HepG2 (cell line): Measurements from ENCODE around the gene PRSS38. TPM values are rescaled to one million over a fixed set of nuclear protein-coding genes. Genes with fewer than 3 reads are reported as not detected.

Source experiments
- ATAC-seq: fragments of 200-7000 bp; cut with Tn5 transposase; 3 replicates; pipeline ENCODE4 v1.9.1; 2020; ENCODE audit warnings: mild to moderate bottlenecking, moderate library complexity
- BruUV-seq: library from RNA; stranded (reverse); fragments of 400-500 nt; replicated peaks from 2 replicates; lab custom pipeline; 2021; lab: Mats Ljungman, UMichigan
- CTCF ChIA-PET: fragments of 300-600 bp; formaldehyde crosslinking; extraction: SDS; loops from one replicate; lab custom pipeline; 2021; ENCODE audit warnings: low total read pairs, inconsistent platforms, low intra/inter-chr PET ratio; lab: Yijun Ruan, JAX
- POLR2A ChIA-PET: fragments of 350-600 bp; sonication (Branson Sonifier 250); formaldehyde crosslinking; loops from one replicate; lab custom pipeline; 2020; ENCODE audit warnings: antibody characterized with exemption, inconsistent platforms; lab: Yijun Ruan, JAX
- DNase-seq: peaks from one replicate; pipeline ENCODE4 v3.0.0-alpha.2; 2015; ENCODE audit warnings: low spot score
- FAIRE-seq: peaks from 3 replicates; lab custom pipeline; 2011; peaks lifted over from hg19 to GRCh38; lab: Jason Lieb, UNC
- H2AFZ ChIP-seq: one replicate; pipeline ENCODE4 v1.6.1; 2011; ENCODE audit warnings: low read length, inconsistent platforms
- H3K27ac ChIP-seq: fragments of 300-600 bp; 3 replicates; pipeline ENCODE4 v1.8.0; 2011; ENCODE audit warnings: mixed run types, mild to moderate bottlenecking, mixed read lengths, low read length, inconsistent platforms; ENCODE audit not compliant: insufficient read depth; ENCODE audit errors: extremely low read length
- H3K27me3 ChIP-seq, 2 experiments: fragments of 200-600 bp in 1 of 2; 2 replicates in 1 of 2; 3 replicates in 1 of 2; pipeline versions ENCODE4 v1.6.0 to v1.8.0; 2011; ENCODE audit warnings: low read length in 2 of 2, mild to moderate bottlenecking in 2 of 2, moderate library complexity in 2 of 2, inconsistent platforms in 1 of 2; ENCODE audit not compliant: insufficient read depth in 2 of 2, control insufficient read depth in 1 of 2
- H3K36me3 ChIP-seq, 2 experiments: fragments of 200-600 bp in 1 of 2; replicated peaks in 1 of 2; 2 replicates in 1 of 2; 3 replicates in 1 of 2; pipeline versions ENCODE4 v1.5.1 to v1.8.0; 2011; ENCODE audit warnings: low read length in 2 of 2, inconsistent platforms in 1 of 2; ENCODE audit not compliant: insufficient read depth in 2 of 2, control insufficient read depth in 1 of 2
- H3K4me1 ChIP-seq: 2 replicates; pipeline ENCODE4 v1.5.1; 2012; ENCODE audit warnings: low read length, inconsistent platforms; ENCODE audit not compliant: insufficient read depth
- H3K4me2 ChIP-seq: 2 replicates; pipeline ENCODE4 v1.6.0; 2011; ENCODE audit warnings: low read depth, low read length, inconsistent platforms
- H3K4me3 ChIP-seq, 3 experiments: fragments of 200-600 bp in 1 of 3; sonication (generic), shearing (Covaris generic) in 1 of 3; replicated peaks in 1 of 3; 2 replicates each; pipeline ENCODE4 v1.5.1; 2011 to 2016; ENCODE audit warnings: low read length in 3 of 3, inconsistent platforms in 2 of 3, low read depth in 2 of 3, mild to moderate bottlenecking in 2 of 3, control low read depth in 1 of 3, mixed read lengths in 1 of 3; ENCODE audit not compliant: insufficient read depth in 1 of 3
- H3K79me2 ChIP-seq: one replicate; pipeline ENCODE4 v1.6.1; 2011; ENCODE audit warnings: low read length, inconsistent platforms; ENCODE audit not compliant: insufficient read depth
- H3K9ac ChIP-seq: 2 replicates; pipeline ENCODE4 v1.6.0; 2011; ENCODE audit warnings: mild to moderate bottlenecking, low read depth, low read length, inconsistent platforms; ENCODE audit not compliant: insufficient read depth
- H3K9me3 ChIP-seq: 2 replicates; pipeline ENCODE4 v1.5.1; 2012; ENCODE audit warnings: mild to moderate bottlenecking, low read length
- H4K20me1 ChIP-seq: 2 replicates; pipeline ENCODE4 v1.6.0; 2011; ENCODE audit warnings: inconsistent platforms, mild to moderate bottlenecking, low read length, moderate library complexity; ENCODE audit not compliant: insufficient read depth
- ATAD3A ChIP-seq: sonication (generic); formaldehyde crosslinking; IDR thresholded peaks from 2 replicates; pipeline ENCODE4 v1.4.0; 2020; ENCODE audit warnings: missing genetic modification reagents
- ATF7-NPFF ChIP-seq: sonication (generic); formaldehyde crosslinking; IDR thresholded peaks from 2 replicates; pipeline ENCODE4 v1.8.1; 2023; ENCODE audit warnings: mild to moderate bottlenecking, low read depth, missing genetic modification reagents, moderate library complexity
- SNRNP70 ChIP-seq: fragments of 200-400 bp; formaldehyde crosslinking; IDR thresholded peaks from 2 replicates; pipeline ENCODE4 v1.6.1; 2017; ENCODE audit warnings: mild to moderate bottlenecking, low read depth, low read length, moderate library complexity
- SSRP1 ChIP-seq: IDR thresholded peaks from 2 replicates; pipeline ENCODE4 v1.6.1; 2016; ENCODE audit warnings: control low read depth
- ZNF841 ChIP-seq: sonication (generic); formaldehyde crosslinking; IDR thresholded peaks from 2 replicates; pipeline ENCODE4 v1.8.1; 2023; ENCODE audit warnings: missing genetic modification reagents, borderline replicate concordance
- WGBS: methylation state at CpG from one replicate; pipeline ENCODE4 v1.1.6; 2017; ENCODE audit warnings: low lambda C conversion rate; 5-methylcytosine and 5-hydroxymethylcytosine counted together
- in situ Hi-C: cut with HindIII; loops from 2 replicates; pipeline ENCODE4 v1.10.0; 2017; ENCODE audit warnings: low pct_unique_long_range_greater_than_20kb; ENCODE audit not compliant: extremely low pct_ligation_motif_present
- intact Hi-C: fragments of 100-400 bp; cut with micrococcal nuclease; formaldehyde crosslinking; loops from one replicate; pipeline ENCODE4 v1.10.0; 2022; ENCODE audit not compliant: unreplicated experiment
- polyA plus RNA-seq, 8 experiments: library from polyadenylated mRNA; depleted of rRNA in 3 of 8; stranded (reverse) in 7 of 8; unstranded in 1 of 8; fragments of >200 nt; fragmentation: Illumina TruSeq in 4 of 8; extraction: Trizol in 4 of 8; gene quantifications; 2 replicates each; pipeline versions ENCODE4 v1.2.1 to v1.2.3, GENCODE V29; 2011 to 2016; ENCODE audit warnings: low read depth in 4 of 8, missing spikeins in 1 of 8, mixed read lengths in 1 of 8; ENCODE audit not compliant: insufficient read depth in 1 of 8
- total RNA-seq, 5 experiments: library from RNA; depleted of rRNA; stranded (reverse); fragments of >200 nt; fragmentation: Illumina TruSeq; extraction: Trizol; gene quantifications; 2 replicates each; pipeline ENCODE4 v1.2.3, GENCODE V29; 2016; ENCODE audit warnings: low read depth in 1 of 5
- TF ChIP-seq, protein P1 (sequence below): sonication (generic); formaldehyde crosslinking; IDR thresholded peaks from 2 replicates; pipeline ENCODE4 v1.4.0; 2020; ENCODE audit warnings: missing genetic modification reagents, borderline replicate concordance
- TF ChIP-seq, protein P2 (sequence below): IDR thresholded peaks from 2 replicates; pipeline ENCODE4 v1.6.1; 2016; ENCODE audit warnings: missing compliant biosample characterization, missing genetic modification reagents, borderline replicate concordance
- TF ChIP-seq, protein P3 (sequence below): sonication (generic); formaldehyde crosslinking; IDR thresholded peaks from 2 replicates; pipeline ENCODE4; 2020; ENCODE audit warnings: missing genetic modification reagents, mild to moderate bottlenecking, borderline replicate concordance

The PRSS38 gene
- total and polyA plus RNA-seq, 2 of the 13 experiments (the other 11 are each of a cell fraction or from before 2014, with no cell fraction given): not detected

DNA sequence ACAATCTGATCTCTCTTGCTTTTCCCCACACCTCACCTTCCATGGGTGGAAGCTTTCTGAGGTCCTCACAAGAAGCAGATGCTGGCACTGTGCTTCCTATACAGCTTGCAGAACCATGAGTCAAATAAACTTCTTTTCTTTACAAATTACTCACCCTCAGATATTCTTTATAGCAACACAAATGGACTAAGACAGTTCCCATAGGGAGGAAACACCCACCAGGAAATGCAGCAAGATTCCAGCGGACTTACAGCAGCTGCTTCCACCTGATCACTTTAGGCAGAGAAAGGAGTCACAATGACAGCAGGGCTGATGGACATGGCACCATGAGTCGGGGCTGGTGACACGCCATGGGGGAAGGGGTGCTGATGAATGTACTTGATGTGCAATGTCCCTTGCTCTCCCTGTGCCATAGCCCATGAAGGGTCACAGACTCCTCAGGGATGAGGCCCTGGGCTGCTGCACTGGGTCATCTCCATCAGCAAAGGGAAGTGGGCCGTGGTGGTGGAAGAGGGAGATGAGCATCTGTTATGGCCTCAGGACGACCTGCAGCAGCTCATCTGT lies 53.9 kb downstream of the PRSS38 start:
- in situ Hi-C loops (no loop called here), intact Hi-C loops (no loop called here)
- ChIA-PET CTCF (no interaction called here), POLR2A (no interaction called here)
- no peaks in the 10 kb centered on the region for H4K20me1 ChIP-seq
- H3K36me3 ChIP-seq: no peaks in the 10 kb centered on the region
- BruUV-seq: no TSS peak
- H3K27me3 ChIP-seq: peaks cover 0 to 6% of the 10 kb centered on the region in 2 experiments; a peak in 2 of 5 replicates
- H3K4me1 ChIP-seq: no peaks in the 10 kb centered on the region
- no peak overlapping the region for H2AFZ ChIP-seq
- no peak overlapping the region for H3K9ac ChIP-seq
- DNase-seq: no peak
- WGBS: 0% methylated on average over 2 of the region's 5 CpGs
- no peak for TF ChIP-seq ZNF841
- TF ChIP-seq, protein P1, sequence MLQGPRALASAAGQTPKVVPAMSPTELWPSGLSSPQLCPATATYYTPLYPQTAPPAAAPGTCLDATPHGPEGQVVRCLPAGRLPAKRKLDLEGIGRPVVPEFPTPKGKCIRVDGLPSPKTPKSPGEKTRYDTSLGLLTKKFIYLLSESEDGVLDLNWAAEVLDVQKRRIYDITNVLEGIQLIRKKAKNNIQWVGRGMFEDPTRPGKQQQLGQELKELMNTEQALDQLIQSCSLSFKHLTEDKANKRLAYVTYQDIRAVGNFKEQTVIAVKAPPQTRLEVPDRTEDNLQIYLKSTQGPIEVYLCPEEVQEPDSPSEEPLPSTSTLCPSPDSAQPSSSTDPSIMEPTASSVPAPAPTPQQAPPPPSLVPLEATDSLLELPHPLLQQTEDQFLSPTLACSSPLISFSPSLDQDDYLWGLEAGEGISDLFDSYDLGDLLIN: no peak
- TF ChIP-seq, protein P2, sequence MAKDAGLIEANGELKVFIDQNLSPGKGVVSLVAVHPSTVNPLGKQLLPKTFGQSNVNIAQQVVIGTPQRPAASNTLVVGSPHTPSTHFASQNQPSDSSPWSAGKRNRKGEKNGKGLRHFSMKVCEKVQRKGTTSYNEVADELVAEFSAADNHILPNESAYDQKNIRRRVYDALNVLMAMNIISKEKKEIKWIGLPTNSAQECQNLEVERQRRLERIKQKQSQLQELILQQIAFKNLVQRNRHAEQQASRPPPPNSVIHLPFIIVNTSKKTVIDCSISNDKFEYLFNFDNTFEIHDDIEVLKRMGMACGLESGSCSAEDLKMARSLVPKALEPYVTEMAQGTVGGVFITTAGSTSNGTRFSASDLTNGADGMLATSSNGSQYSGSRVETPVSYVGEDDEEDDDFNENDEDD (CRISPR knock-in tag): no peak
- TF ChIP-seq SNRNP70: no peak
- TF ChIP-seq, protein P3, sequence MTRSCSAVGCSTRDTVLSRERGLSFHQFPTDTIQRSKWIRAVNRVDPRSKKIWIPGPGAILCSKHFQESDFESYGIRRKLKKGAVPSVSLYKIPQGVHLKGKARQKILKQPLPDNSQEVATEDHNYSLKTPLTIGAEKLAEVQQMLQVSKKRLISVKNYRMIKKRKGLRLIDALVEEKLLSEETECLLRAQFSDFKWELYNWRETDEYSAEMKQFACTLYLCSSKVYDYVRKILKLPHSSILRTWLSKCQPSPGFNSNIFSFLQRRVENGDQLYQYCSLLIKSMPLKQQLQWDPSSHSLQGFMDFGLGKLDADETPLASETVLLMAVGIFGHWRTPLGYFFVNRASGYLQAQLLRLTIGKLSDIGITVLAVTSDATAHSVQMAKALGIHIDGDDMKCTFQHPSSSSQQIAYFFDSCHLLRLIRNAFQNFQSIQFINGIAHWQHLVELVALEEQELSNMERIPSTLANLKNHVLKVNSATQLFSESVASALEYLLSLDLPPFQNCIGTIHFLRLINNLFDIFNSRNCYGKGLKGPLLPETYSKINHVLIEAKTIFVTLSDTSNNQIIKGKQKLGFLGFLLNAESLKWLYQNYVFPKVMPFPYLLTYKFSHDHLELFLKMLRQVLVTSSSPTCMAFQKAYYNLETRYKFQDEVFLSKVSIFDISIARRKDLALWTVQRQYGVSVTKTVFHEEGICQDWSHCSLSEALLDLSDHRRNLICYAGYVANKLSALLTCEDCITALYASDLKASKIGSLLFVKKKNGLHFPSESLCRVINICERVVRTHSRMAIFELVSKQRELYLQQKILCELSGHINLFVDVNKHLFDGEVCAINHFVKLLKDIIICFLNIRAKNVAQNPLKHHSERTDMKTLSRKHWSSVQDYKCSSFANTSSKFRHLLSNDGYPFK (CRISPR knock-in tag): no peak
- no peak for TF ChIP-seq SSRP1 (CRISPR knock-in tag)
- no peak for TF ChIP-seq ATF7-NPFF
- TF ChIP-seq ATAD3A: no peak
- peaks cover 14% of the 10 kb centered on the region; the same call in 1 of the 2 replicates for H3K9me3 ChIP-seq
- FAIRE-seq: no peak
- no peaks in the 10 kb centered on the region for H3K79me2 ChIP-seq
- H3K27ac ChIP-seq: no peak overlapping the region
- no peak for ATAC-seq
- H3K4me3 ChIP-seq: no peak overlapping the region
- H3K4me2 ChIP-seq: no peak overlapping the region
